ENCODE data around the gene PPARG.
"Not testable (repeated sequence)": the region's sequence is repeated elsewhere in the genome, so short reads cannot be mapped to it uniquely, and the experiment has no call there.

PPARG gene

DNA sequence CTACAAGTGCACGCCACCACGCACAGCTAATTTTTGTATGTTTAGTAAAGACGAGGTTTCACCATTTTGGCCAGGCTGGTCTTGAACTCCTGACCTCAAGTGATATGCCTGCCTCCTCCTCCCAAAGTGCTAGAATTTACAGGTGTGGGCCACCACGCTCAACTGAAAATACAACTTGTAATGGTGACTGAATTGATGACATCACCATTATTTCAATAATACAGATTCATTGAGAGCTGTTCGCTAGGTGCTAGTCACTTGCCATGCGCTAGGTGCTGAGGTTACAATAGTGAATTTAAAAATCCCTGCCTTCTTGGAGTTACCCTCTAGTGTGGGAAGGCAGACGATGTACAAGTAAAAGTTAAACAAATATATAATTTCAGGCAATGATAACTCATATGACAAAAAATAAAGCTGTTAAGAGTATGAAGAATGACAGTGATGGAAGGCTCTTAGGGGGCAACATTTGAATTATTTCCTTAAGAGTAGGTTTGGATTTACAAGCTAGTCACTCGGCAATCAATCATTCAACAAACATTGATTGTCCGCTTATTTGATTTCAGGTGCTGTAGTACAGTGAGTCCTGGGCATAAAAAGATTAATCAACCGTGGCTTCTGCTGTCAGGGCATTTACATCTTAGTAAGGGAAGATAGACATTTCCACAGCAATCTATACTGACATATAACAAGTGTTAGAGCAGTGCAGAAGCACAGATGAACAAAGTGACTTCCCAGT is 9.1 kb upstream of the PPARG start:
- DNase-seq = no peak

DNA sequence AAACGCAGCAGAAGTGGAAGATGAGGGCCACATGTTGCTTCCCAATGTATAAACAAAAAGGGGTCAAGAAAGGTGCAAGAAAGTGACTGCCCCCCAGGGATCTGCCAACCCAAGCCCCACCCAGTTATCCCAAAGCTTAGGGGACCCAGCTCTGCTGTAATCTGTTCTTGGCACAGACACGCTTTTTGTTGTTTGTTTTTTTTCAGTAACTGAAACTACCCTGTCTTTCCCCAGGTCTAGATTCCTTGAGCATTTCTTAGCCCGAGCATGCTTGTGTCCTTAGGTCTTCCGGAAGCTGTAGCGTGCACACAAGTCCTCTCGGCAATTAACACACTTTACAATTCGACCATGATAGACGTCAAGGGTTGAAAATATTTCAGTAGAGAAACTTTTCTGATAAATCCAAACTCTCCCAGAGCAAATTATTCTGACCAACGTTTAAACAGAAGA is 8.5 kb upstream of the PPARG start:
- no peak for DNase-seq

- DNase-seq = no peak
Observed at GRCh38 chr3:12284591-12284990, 4.3 kb upstream of the PPARG start.

- DNase-seq = no peak
Observed at GRCh38 chr3:12285003-12285555, 3.8 kb upstream of the PPARG start.

DNA sequence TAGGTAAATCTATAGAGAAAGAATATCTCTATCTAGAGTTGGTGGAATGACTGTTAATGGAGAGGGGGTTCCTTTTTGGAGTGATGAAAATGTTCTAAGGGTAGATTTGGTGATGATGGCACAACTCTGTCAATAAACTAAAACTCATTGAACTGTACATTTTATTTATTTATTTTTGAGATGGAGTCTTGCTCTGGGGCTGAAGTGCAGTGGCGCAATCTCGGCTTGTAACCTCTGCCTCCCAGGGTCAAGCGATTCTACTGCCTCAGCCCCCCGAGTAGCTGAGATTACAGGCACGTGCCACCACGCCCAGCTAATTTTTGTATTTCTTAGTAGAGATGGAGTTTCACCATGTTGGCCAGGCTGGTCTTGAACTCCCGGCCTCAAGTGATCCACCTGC is 3.1 kb upstream of the PPARG start:
- DNase-seq = not testable (repeated sequence)

- no peak for DNase-seq
Observed at GRCh38 chr3:12286504-12286903, 2.4 kb upstream of the PPARG start.

GRCh38 chr3:12286927-12287726 is 1.7 kb upstream of the PPARG start:
- no peak for DNase-seq

- no peak for DNase-seq
Observed at GRCh38 chr3:12287727-12288181, 1.1 kb upstream of the PPARG start.

DNA sequence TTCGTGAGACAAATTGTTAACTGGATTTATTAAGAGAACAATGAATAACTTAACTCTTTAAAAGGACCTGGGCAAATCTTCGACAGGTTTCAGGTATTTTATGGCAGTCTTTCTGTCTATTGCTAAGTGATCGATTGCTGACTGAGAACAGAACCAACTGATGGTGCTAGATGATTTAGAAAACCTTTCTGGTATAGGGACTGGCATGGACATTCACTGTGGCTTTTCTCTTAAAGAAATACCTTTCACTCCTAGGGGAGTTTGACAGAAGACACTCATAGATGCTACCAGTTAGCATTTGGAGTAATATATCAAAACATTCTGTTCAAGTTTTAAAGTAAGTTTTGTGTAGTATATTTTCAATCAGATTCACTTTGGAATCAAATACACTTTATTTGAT is 654 bp downstream of the PPARG start:
- no peak for DNase-seq

GRCh38 chr3:12292770-12293169 is 3.9 kb downstream of the PPARG start:
- no peak for DNase-seq

DNA sequence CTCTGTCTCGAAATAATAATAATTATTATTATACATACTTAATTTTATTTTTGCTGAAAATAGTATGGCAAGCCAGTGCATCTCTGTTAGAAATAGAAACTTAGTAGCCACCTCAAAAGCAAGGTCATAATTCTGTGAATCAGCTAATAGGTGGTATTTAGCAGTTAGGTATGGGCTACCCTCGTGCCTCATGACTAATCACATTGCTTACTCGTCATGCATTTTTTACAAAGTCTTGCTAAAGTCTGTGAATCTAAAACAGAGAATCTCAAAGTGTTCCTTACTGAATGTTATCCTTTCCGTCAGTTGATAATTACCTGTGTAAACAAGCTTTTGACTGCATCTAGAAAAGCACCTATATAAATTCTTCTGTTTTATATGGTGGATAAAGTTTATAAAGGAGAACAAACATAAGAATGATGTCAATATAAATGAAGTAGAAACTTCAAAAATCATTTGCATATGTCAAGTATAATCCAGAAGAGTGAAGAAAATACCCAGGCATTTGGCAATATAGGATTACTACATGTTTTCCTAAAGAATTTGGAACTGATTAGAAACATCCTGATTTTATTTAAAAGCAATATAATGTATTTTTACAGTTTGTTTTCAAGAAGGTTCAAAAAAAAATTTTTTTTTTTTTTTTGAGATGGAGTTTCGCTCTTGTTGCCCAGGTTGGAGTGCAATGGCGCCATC is 6.2 kb downstream of the PPARG start:
- DNase-seq = no peak

GRCh38 chr3:12296511-12296910 is 7.6 kb downstream of the PPARG start:
- no peak for DNase-seq

DNA sequence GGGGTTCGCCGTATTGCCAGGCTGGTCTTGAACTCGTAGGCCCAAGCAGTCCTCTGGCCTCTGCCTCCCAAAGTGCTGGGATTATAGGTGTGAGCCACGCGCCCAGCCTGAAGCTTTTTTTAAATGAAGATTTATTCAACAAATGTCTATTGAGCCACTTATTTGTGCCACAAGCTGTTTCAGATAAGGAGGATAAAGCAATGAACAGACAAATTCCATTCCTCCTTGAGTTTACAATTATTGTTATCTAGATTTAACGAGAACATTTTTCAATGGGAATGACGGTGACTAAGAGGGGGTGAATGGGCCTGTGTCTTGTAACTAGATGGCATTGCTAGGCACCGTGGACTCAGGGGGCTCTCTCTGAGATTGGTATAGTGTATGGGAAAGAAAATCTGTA is 10.2 kb downstream of the PPARG start:
- no peak for DNase-seq

DNA sequence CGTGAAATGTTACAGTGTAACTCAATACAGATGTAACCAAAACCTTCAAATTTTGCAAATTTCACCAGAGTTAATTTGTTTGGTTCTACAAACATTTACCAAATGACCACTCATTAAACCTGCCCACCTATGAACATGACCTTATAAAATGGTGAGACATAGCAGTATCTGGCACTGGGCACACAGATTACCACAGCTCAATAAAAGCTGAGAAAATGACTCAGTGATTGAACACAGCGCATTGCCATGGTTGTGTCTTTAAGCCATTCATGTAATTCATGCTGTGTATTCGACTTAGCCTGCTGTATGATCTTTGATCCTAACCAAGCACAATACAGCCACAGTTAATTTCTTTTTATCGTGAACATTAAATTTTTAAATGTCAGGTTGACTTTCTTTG is 11.3 kb downstream of the PPARG start:
- DNase-seq = no peak

DNA sequence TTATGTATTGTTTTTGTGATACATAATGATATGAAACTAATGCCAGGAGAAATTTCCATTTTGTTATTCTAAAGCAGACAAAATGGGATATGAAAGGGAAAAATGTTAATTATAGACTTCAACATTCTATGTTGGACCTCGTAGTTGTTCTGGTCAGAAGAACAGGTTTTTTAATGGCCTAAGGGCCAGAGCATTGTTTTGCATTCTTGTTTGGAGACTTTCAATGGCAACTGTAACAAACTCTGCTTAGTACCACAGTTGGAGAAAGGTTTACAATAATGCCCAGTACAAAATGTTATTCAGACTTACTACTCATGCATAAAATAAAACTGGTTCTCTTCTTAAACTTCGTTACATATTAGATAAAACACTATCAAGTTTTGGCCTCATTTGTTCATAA is 12.2 kb downstream of the PPARG start:
- no peak for DNase-seq

DNA sequence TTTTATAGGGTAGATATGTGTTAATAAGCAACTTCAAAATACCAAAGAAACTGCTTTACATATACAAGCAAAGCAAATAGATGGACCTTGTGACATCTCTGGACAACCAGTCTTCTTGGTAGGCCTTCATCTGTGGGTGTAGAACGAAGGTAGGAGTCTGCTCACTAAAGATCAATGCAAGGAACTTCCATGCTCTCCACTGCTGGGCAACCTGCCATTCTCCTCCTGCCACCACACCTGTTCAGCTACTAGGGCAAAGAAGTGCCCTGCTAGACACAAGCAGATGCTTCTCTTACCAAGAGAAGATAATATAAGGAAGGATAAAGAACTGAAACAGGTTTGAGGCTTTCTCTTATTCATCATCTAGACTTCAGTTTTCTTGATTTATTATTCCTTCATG is 12.6 kb downstream of the PPARG start:
- DNase-seq = no peak

DNA sequence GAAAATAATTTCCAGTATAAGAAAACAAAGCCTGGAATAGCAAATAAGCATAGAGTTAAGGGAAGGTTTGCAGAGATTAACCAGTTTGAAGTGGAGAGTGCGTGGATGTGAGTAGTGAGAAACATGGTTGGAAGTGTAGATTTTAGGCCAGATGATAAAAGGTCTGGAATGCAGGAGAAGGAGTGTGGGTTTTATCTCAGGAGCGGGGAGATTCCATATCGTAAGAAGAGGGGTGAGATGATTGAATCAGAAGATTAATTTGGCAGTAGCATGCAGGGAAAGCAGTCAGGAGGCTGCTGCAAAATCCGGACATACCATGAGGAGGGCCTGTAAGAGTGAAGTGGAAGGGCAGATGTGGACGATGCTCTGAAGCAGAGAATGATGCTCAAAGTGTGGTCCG is 13.7 kb downstream of the PPARG start:
- no peak for DNase-seq

DNA sequence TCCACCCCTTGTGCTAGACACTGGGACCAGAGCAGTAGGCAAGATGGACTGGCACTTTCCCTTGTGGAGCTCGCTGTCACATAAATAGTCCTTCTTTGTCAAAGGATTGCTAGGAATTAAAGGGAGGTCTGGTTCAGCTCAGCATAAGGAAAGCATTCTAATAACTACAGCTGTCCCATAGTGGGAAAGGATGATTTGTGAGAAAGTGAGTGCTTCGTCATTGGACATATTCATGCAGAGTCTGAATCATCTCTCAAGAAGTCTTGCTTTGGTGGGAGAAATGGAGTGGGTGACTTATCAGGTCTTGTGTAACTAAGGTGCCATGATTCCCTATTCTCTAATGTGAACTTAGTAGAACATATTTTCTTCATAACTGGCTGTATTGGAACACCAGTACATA is 14.7 kb downstream of the PPARG start:
- DNase-seq = no peak

DNA sequence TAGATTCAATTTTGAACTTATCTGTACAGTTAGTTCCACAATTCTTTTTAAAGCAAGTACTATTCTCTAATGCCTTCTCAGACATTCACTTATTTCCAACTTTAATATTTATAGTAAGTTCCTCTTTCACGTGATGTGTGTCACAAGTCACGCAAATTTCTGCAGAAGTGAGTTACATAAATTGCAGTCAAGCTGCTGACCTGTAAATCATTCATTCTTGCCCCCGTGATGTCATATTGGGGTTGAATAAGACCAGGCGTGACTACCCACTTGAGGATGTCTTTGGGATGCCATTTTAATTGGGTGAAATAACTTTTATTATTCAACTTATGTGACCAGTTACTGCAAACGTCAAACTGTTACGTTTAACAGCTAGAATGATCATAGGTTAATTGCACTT is 15.1 kb downstream of the PPARG start:
- no peak for DNase-seq

GRCh38 chr3:12307136-12307535 is 18.3 kb downstream of the PPARG start:
- no peak for DNase-seq

DNA sequence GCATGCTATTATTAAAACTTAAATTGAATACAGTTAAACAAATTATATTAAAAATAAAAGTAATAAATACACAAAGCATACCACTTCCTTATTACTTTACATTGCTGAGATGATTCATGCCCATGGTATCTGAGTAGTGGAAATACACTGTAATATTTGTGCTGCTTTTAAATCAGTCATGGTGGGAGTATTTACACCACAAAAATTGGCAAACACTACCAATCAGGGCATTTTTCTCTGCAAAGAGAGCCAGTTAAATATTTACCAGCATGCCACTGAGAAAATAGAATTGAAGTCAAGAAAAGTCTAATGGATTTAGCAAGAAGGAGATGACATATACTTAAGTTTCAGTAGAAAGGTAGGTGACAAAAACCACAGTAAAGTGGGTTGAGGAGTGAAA is 19.6 kb downstream of the PPARG start:
- no peak for DNase-seq

GRCh38 chr3:12309716-12310115 is 20.8 kb downstream of the PPARG start:
- no peak for DNase-seq

- no peak for DNase-seq
Observed at GRCh38 chr3:12312010-12312409, 23.1 kb downstream of the PPARG start.
